Calu3 (cell line): ENCODE results near the gene MEGF10. TPM values are rescaled to one million over a fixed set of nuclear protein-coding genes. Genes with fewer than 3 reads are reported as not detected.

Experiments
- BruUV-seq: library from RNA; stranded (reverse); fragments of 400-500 nt; replicated peaks from 2 replicates; lab custom pipeline; 2021; lab: Mats Ljungman, UMichigan
- CTCF ChIA-PET: fragments of 300-600 bp; sonication (Branson Sonifier 250); formaldehyde crosslinking; loops from one replicate; lab custom pipeline; 2022; ENCODE audit warnings: antibody characterized with exemption; lab: Charles Lee
- DNase-seq: peaks from one replicate; pipeline ENCODE4 v3.0.0; 2022
- H3K27ac Mint-ChIP-seq: one replicate; pipeline ENCODE4 v1.8.0; 2022; ENCODE audit warnings: mixed read lengths; ENCODE audit not compliant: unreplicated experiment
- H3K27me3 Mint-ChIP-seq: one replicate; pipeline ENCODE4 v1.8.0; 2022; ENCODE audit warnings: mixed read lengths; ENCODE audit not compliant: unreplicated experiment
- H3K36me3 Mint-ChIP-seq: one replicate; pipeline ENCODE4 v1.8.0; 2022; ENCODE audit warnings: mild to moderate bottlenecking, moderate library complexity, mixed read lengths; ENCODE audit not compliant: insufficient read depth, unreplicated experiment
- H3K4me1 Mint-ChIP-seq: one replicate; pipeline ENCODE4 v1.8.0; 2022; ENCODE audit warnings: mild to moderate bottlenecking, low read depth, mixed read lengths; ENCODE audit not compliant: unreplicated experiment
- H3K4me3 Mint-ChIP-seq: one replicate; pipeline ENCODE4 v1.8.0; 2022; ENCODE audit warnings: mild to moderate bottlenecking, low read depth, moderate library complexity, mixed read lengths; ENCODE audit not compliant: unreplicated experiment
- H3K9me3 Mint-ChIP-seq: one replicate; pipeline ENCODE4 v1.8.0; 2022; ENCODE audit warnings: low read depth, mixed read lengths; ENCODE audit not compliant: unreplicated experiment
- CTCF ChIP-seq: fragments of 200-600 bp; IDR thresholded peaks from one replicate; pipeline ENCODE4 v1.8.0; 2022; ENCODE audit warnings: antibody characterized with exemption; ENCODE audit not compliant: unreplicated experiment
- intact Hi-C: fragments of 100-400 bp; cut with micrococcal nuclease; formaldehyde crosslinking; loops from one replicate; pipeline ENCODE4 v1.10.0; 2022; ENCODE audit not compliant: unreplicated experiment
- total RNA-seq: library from RNA; stranded (reverse); gene quantifications from 2 replicates; pipeline ENCODE4 v1.2.3, GENCODE V29; 2022

MEGF10 gene
- total RNA-seq, 1 experiment from 2014 or later = 0.71 TPM

- no peaks in the 10 kb centered on the region for H3K27me3 Mint-ChIP-seq
- H3K4me1 Mint-ChIP-seq = no peaks in the 10 kb centered on the region
- no peak for TF ChIP-seq CTCF
- CTCF ChIA-PET = interaction anchor here (1.1 kb wide), 1 partner anchor 9 kb away, joined by 3 read pairs; no protein-coding TSS in a partner anchor
- no peaks in the 10 kb centered on the region for H3K36me3 Mint-ChIP-seq
- intact Hi-C loops = no loop called here
- no peaks in the 10 kb centered on the region for H3K9me3 Mint-ChIP-seq
- no peak for DNase-seq
- no TSS peak for BruUV-seq
- no peak overlapping the region for H3K4me3 Mint-ChIP-seq
- no peak overlapping the region for H3K27ac Mint-ChIP-seq
Observed at GRCh38 chr5:127419683-127420257, 129.2 kb downstream of the MEGF10 start.

GRCh38 chr5:127420758-127421157, 130.2 kb downstream of the MEGF10 start:
- no TSS peak for BruUV-seq
- Mint-ChIP-seq H3K9me3 (no peaks in the 10 kb centered on the region), H3K4me3 (no peak overlapping the region), H3K36me3 (no peaks in the 10 kb centered on the region), H3K4me1 (no peaks in the 10 kb centered on the region), H3K27ac (no peak overlapping the region), H3K27me3 (no peaks in the 10 kb centered on the region)
- DNase-seq = no peak
- intact Hi-C loops = no loop called here
- TF ChIP-seq CTCF = no peak
- CTCF ChIA-PET = no interaction called here

- no peak overlapping the region for H3K27ac Mint-ChIP-seq
- intact Hi-C loops = no loop called here
- no peak for TF ChIP-seq CTCF
- no peak for DNase-seq
- CTCF ChIA-PET = no interaction called here
- no peaks in the 10 kb centered on the region for H3K9me3 Mint-ChIP-seq
- no peaks in the 10 kb centered on the region for H3K36me3 Mint-ChIP-seq
- H3K27me3 Mint-ChIP-seq = no peaks in the 10 kb centered on the region
- BruUV-seq = no TSS peak
- H3K4me3 Mint-ChIP-seq = no peak overlapping the region
- H3K4me1 Mint-ChIP-seq = no peaks in the 10 kb centered on the region
Observed at GRCh38 chr5:127421471-127421870, 130.9 kb downstream of the MEGF10 start.

- Mint-ChIP-seq H3K4me1 (peaks cover 3% of the 10 kb centered on the region), H3K27me3 (no peaks in the 10 kb centered on the region), H3K4me3 (no peak overlapping the region), H3K9me3 (no peaks in the 10 kb centered on the region), H3K27ac (no peak overlapping the region), H3K36me3 (no peaks in the 10 kb centered on the region)
- BruUV-seq = no TSS peak
- CTCF ChIA-PET = no interaction called here
- no peak for DNase-seq
- intact Hi-C loops = no loop called here
- TF ChIP-seq CTCF = no peak
Observed at GRCh38 chr5:127423173-127423798, 132.7 kb downstream of the MEGF10 start.
